HepG2 (cell line): ENCODE measurements around the gene ADAM19. TPM values are rescaled to one million over a fixed set of nuclear protein-coding genes. Genes with fewer than 3 reads are reported as not detected.

ENCODE experiments used
- ATAC-seq: fragments of 200-7000 bp; cut with Tn5 transposase; 3 replicates; pipeline ENCODE4 v1.9.1; 2020; ENCODE audit warnings: mild to moderate bottlenecking, moderate library complexity
- BruUV-seq: library from RNA; stranded (reverse); fragments of 400-500 nt; replicated peaks from 2 replicates; lab custom pipeline; 2021; lab: Mats Ljungman, UMichigan
- CTCF ChIA-PET: fragments of 300-600 bp; formaldehyde crosslinking; extraction: SDS; loops from one replicate; lab custom pipeline; 2021; ENCODE audit warnings: low total read pairs, inconsistent platforms, low intra/inter-chr PET ratio; lab: Yijun Ruan, JAX
- POLR2A ChIA-PET: fragments of 350-600 bp; sonication (Branson Sonifier 250); formaldehyde crosslinking; loops from one replicate; lab custom pipeline; 2020; ENCODE audit warnings: antibody characterized with exemption, inconsistent platforms; lab: Yijun Ruan, JAX
- DNase-seq: peaks from one replicate; pipeline ENCODE4 v3.0.0-alpha.2; 2015; ENCODE audit warnings: low spot score
- FAIRE-seq: peaks from 3 replicates; lab custom pipeline; 2011; peaks lifted over from hg19 to GRCh38; lab: Jason Lieb, UNC
- H2AFZ ChIP-seq: one replicate; pipeline ENCODE4 v1.6.1; 2011; ENCODE audit warnings: low read length, inconsistent platforms
- H3K27ac ChIP-seq: fragments of 300-600 bp; 3 replicates; pipeline ENCODE4 v1.8.0; 2011; ENCODE audit warnings: mixed run types, mild to moderate bottlenecking, mixed read lengths, low read length, inconsistent platforms; ENCODE audit not compliant: insufficient read depth; ENCODE audit errors: extremely low read length
- H3K27me3 ChIP-seq, 2 experiments: fragments of 200-600 bp in 1 of 2; 2 replicates in 1 of 2; 3 replicates in 1 of 2; pipeline versions ENCODE4 v1.6.0 to v1.8.0; 2011; ENCODE audit warnings: low read length in 2 of 2, mild to moderate bottlenecking in 2 of 2, moderate library complexity in 2 of 2, inconsistent platforms in 1 of 2; ENCODE audit not compliant: insufficient read depth in 2 of 2, control insufficient read depth in 1 of 2
- H3K36me3 ChIP-seq, 2 experiments: fragments of 200-600 bp in 1 of 2; replicated peaks in 1 of 2; 2 replicates in 1 of 2; 3 replicates in 1 of 2; pipeline versions ENCODE4 v1.5.1 to v1.8.0; 2011; ENCODE audit warnings: low read length in 2 of 2, inconsistent platforms in 1 of 2; ENCODE audit not compliant: insufficient read depth in 2 of 2, control insufficient read depth in 1 of 2
- H3K4me1 ChIP-seq: 2 replicates; pipeline ENCODE4 v1.5.1; 2012; ENCODE audit warnings: low read length, inconsistent platforms; ENCODE audit not compliant: insufficient read depth
- H3K4me2 ChIP-seq: 2 replicates; pipeline ENCODE4 v1.6.0; 2011; ENCODE audit warnings: low read depth, low read length, inconsistent platforms
- H3K4me3 ChIP-seq, 3 experiments: fragments of 200-600 bp in 1 of 3; sonication (generic), shearing (Covaris generic) in 1 of 3; replicated peaks in 1 of 3; 2 replicates each; pipeline ENCODE4 v1.5.1; 2011 to 2016; ENCODE audit warnings: low read length in 3 of 3, inconsistent platforms in 2 of 3, low read depth in 2 of 3, mild to moderate bottlenecking in 2 of 3, control low read depth in 1 of 3, mixed read lengths in 1 of 3; ENCODE audit not compliant: insufficient read depth in 1 of 3
- H3K79me2 ChIP-seq: one replicate; pipeline ENCODE4 v1.6.1; 2011; ENCODE audit warnings: low read length, inconsistent platforms; ENCODE audit not compliant: insufficient read depth
- H3K9ac ChIP-seq: 2 replicates; pipeline ENCODE4 v1.6.0; 2011; ENCODE audit warnings: mild to moderate bottlenecking, low read depth, low read length, inconsistent platforms; ENCODE audit not compliant: insufficient read depth
- H3K9me3 ChIP-seq: 2 replicates; pipeline ENCODE4 v1.5.1; 2012; ENCODE audit warnings: mild to moderate bottlenecking, low read length
- H4K20me1 ChIP-seq: 2 replicates; pipeline ENCODE4 v1.6.0; 2011; ENCODE audit warnings: inconsistent platforms, mild to moderate bottlenecking, low read length, moderate library complexity; ENCODE audit not compliant: insufficient read depth
- ASH2L ChIP-seq: fragments of 300-600, 200-600 bp; sonication (generic); IDR thresholded peaks from 2 replicates; pipeline ENCODE4 v1.7.0; 2017; ENCODE audit warnings: low read depth, mild to moderate bottlenecking, moderate library complexity, mixed read lengths, low read length; ENCODE audit not compliant: insufficient read length
- NFYB ChIP-seq: sonication (generic); formaldehyde crosslinking; IDR thresholded peaks from 2 replicates; pipeline ENCODE4 v1.4.0; 2020; ENCODE audit warnings: missing genetic modification reagents
- ZSCAN9 ChIP-seq: IDR thresholded peaks from 2 replicates; pipeline ENCODE4 v1.6.1; 2016; ENCODE audit warnings: borderline replicate concordance
- WGBS: methylation state at CpG from one replicate; pipeline ENCODE4 v1.1.6; 2017; ENCODE audit warnings: low lambda C conversion rate; 5-methylcytosine and 5-hydroxymethylcytosine counted together
- in situ Hi-C: cut with HindIII; loops from 2 replicates; pipeline ENCODE4 v1.10.0; 2017; ENCODE audit warnings: low pct_unique_long_range_greater_than_20kb; ENCODE audit not compliant: extremely low pct_ligation_motif_present
- intact Hi-C: fragments of 100-400 bp; cut with micrococcal nuclease; formaldehyde crosslinking; loops from one replicate; pipeline ENCODE4 v1.10.0; 2022; ENCODE audit not compliant: unreplicated experiment
- polyA plus RNA-seq, 8 experiments: library from polyadenylated mRNA; depleted of rRNA in 3 of 8; stranded (reverse) in 7 of 8; unstranded in 1 of 8; fragments of >200 nt; fragmentation: Illumina TruSeq in 4 of 8; extraction: Trizol in 4 of 8; gene quantifications; 2 replicates each; pipeline versions ENCODE4 v1.2.1 to v1.2.3, GENCODE V29; 2011 to 2016; ENCODE audit warnings: low read depth in 4 of 8, missing spikeins in 1 of 8, mixed read lengths in 1 of 8; ENCODE audit not compliant: insufficient read depth in 1 of 8
- total RNA-seq, 5 experiments: library from RNA; depleted of rRNA; stranded (reverse); fragments of >200 nt; fragmentation: Illumina TruSeq; extraction: Trizol; gene quantifications; 2 replicates each; pipeline ENCODE4 v1.2.3, GENCODE V29; 2016; ENCODE audit warnings: low read depth in 1 of 5
- TF ChIP-seq, protein P1 (sequence below): fragments of 450-650 bp; IDR thresholded peaks from 2 replicates; pipeline ENCODE4 v1.6.1; 2016

ADAM19 gene
- total and polyA plus RNA-seq, 2 of the 13 experiments (the other 11 are each of a cell fraction or from before 2014, with no cell fraction given) = 0.38 to 0.74 TPM

- TF ChIP-seq, protein P1, sequence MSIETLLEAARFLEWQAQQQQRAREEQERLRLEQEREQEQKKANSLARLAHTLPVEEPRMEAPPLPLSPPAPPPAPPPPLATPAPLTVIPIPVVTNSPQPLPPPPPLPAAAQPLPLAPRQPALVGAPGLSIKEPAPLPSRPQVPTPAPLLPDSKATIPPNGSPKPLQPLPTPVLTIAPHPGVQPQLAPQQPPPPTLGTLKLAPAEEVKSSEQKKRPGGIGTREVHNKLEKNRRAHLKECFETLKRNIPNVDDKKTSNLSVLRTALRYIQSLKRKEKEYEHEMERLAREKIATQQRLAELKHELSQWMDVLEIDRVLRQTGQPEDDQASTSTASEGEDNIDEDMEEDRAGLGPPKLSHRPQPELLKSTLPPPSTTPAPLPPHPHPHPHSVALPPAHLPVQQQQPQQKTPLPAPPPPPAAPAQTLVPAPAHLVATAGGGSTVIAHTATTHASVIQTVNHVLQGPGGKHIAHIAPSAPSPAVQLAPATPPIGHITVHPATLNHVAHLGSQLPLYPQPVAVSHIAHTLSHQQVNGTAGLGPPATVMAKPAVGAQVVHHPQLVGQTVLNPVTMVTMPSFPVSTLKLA = 0 out of 2 replicates have a peak, but pooled peaks have one; percentile 7
- TF ChIP-seq ASH2L = no peak
- no peak for TF ChIP-seq ZSCAN9 (CRISPR knock-in tag)
- Histone ChIP-seq H3K4me2 (no peak overlapping the region), H4K20me1 (no peaks in the 10 kb centered on the region), H3K36me3 (no peaks in the 10 kb centered on the region), H3K9ac (no peak overlapping the region), H3K27ac (no peak overlapping the region), H3K79me2 (no peaks in the 10 kb centered on the region), H3K27me3 (peaks cover 0 to 1% of the 10 kb centered on the region in 2 experiments; a peak in 2 of 5 replicates), H3K4me1 (peaks cover 9% of the 10 kb centered on the region; the same call in 1 of the 2 replicates), H3K9me3 (no peaks in the 10 kb centered on the region), H2AFZ (no peak overlapping the region), H3K4me3 (no peak overlapping the region)
- ChIA-PET CTCF (no interaction called here), POLR2A (no interaction called here)
- DNase-seq (no peak), FAIRE-seq (no peak), ATAC-seq (no peak)
- 42% methylated on average over 3 of the region's 3 CpGs for WGBS
- intact Hi-C loops = no loop called here
- in situ Hi-C loops = no loop called here
- BruUV-seq = no TSS peak
Observed at GRCh38 chr5:157451806-157452205, 123.8 kb downstream of the ADAM19 start.

GRCh38 chr5:157450024-157450423, 125.6 kb downstream of the ADAM19 start:
- BruUV-seq = no TSS peak
- FAIRE-seq (no peak), ATAC-seq (no peak)
- no peaks in the 10 kb centered on the region for H4K20me1 ChIP-seq
- H3K27me3 ChIP-seq = peaks cover 1 to 6% of the 10 kb centered on the region in 2 experiments; a peak in 2 of 5 replicates
- H3K9ac ChIP-seq = no peak overlapping the region
- TF ChIP-seq NFYB = no peak
- TF ChIP-seq, all 625 proteins: peak for 0
- ChIA-PET POLR2A (no interaction called here), CTCF (no interaction called here)
- intact Hi-C loops (no loop called here), in situ Hi-C loops (no loop called here)
- Histone ChIP-seq H3K9me3 (no peaks in the 10 kb centered on the region), H3K36me3 (no peaks in the 10 kb centered on the region), H3K79me2 (no peaks in the 10 kb centered on the region), H3K27ac (no peak overlapping the region), H3K4me2 (no peak overlapping the region), H3K4me3 (no peak overlapping the region), H2AFZ (no peak overlapping the region), H3K4me1 (peaks cover 11% of the 10 kb centered on the region; the same call in 1 of the 2 replicates)
- DNase-seq = no peak
- WGBS = 1% methylated on average over 3 of the region's 3 CpGs
